Fibroblast of skin of scalp (primary cell): ENCODE results near the gene FLAD1.

Experiments
- DNase-seq: peaks from one replicate; pipeline ENCODE4 v3.0.0-alpha.2; 2013

The FLAD1 gene

DNA sequence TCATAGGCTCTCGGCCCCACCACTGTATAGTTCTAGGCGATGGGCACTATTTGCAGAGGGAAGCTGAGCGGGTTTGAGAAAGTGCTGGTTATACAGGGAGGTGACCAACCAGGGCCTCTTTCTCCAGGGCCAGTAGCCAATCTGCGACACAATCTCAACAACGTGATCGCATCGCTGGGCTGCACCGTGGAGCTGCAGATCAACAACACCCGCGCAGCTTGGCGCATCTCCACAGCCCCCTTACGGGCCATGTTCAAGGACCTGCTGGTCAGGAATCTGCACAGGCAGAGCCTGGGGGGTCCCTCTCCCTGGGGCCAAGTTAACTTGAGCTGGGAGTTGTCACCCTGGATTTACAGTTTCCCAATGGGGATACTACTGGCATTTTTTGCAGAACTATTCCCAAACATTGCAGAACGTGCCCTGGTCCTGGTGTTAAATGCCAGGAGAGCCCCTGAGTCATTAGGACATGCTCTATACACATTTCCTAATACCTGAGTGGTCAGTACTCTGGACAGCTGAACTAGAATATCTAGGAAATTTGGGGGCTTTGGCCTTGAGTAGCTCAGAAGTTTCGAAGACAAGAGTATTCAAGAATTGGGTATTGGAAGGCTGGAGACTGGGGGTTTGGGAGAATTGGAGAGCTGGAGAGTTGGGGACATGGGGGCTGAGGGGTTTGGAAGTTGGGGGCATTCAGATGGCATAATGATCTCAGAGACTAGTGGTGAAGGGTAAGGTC is 57.4 kb downstream of the FLAD1 start:
- DNase-seq: no peak
